HG03108 (cell line): ENCODE data around the gene HCFC1.
A peak's percentile ranks its signal among the peaks of the same experiment; 100 is the strongest.

ENCODE experiments used
- ATAC-seq: cut with Tn5 transposase; IDR thresholded peaks from one replicate; pipeline ENCODE4 v1.9.1; 2021; ENCODE audit warnings: moderate library complexity; ENCODE audit not compliant: unreplicated experiment

Gene HCFC1

GRCh38 chrX:153974726-153975286 lies 3.2 kb upstream of the HCFC1 start:
- no peak for ATAC-seq

GRCh38 chrX:153974003-153974725 lies 2.5 kb upstream of the HCFC1 start:
- no peak for ATAC-seq

GRCh38 chrX:153973127-153974002 lies 1.7 kb upstream of the HCFC1 start:
- no peak for ATAC-seq

GRCh38 chrX:153972368-153973126 lies 929 bp upstream of the HCFC1 start, which contains the start of gene TMEM187:
Gene TMEM187 (plus strand): TSS chrX:153972754. CDS start chrX:153982063, 9,309 bp downstream.
- peak; percentile 50 for ATAC-seq

GRCh38 chrX:153971124-153971449 lies 531 bp downstream of the HCFC1 start:
- ATAC-seq, result peak; percentile 32

DNA sequence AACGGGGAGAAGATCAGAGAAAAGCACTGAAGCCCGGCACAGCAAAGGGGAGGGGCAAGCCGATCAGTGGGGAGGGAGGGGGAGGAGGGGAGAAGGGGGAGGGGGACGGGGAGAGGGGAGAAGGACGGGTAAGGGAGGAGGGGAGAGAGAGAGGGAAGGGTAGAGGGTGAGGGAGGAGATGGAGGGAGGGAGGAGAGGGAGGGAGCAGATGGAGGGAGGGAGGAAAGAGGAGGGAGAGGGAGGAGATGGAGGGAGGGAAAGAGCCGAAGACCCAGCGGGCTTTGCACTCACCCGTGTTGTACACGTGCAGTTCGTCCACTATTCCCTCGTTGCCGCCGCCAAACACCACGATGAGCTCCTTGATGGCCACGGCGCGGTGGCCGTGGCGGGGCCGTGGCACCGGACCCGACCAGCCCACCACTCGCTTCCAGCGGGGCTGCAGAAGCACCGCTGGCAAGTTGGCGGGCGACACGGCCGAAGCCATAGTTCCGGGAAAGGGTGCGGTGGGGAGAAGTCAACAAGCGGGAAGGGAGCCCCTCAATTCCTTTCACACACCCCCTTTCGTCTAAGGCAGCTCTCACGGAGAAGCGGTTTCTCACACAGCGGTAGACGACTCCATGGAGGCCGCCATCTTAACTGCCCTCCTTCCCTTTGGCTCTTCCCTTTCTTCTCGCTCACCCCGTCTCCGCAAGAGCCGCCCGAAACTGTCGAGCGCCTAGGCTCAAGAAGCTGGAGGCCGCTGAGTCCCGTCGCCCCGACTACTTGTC lies 1.1 kb downstream of the HCFC1 start:
- peak; percentile 3 for ATAC-seq

DNA sequence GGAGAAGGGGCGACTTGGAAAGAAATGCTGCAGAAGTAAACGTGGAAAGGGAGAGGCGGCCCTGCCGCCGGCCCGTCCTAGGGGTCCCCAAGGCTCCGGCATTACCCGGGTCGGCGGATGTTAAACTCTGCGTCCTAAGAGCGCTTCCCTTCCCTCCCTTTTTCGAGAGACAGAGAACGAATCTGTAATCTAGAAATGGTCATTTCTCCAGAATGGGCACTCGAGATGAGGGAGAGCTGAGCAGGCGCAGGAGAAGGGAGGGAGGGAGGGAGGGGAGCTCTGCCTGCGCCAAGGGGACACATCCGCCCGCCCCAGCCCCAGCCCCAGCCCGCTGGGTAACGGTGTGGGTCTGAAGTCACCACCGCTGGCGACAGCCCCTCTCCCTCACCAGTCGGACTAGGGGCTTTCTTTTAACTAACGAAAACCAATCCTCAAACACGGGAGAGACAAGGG lies 1.7 kb downstream of the HCFC1 start:
- no peak for ATAC-seq

DNA sequence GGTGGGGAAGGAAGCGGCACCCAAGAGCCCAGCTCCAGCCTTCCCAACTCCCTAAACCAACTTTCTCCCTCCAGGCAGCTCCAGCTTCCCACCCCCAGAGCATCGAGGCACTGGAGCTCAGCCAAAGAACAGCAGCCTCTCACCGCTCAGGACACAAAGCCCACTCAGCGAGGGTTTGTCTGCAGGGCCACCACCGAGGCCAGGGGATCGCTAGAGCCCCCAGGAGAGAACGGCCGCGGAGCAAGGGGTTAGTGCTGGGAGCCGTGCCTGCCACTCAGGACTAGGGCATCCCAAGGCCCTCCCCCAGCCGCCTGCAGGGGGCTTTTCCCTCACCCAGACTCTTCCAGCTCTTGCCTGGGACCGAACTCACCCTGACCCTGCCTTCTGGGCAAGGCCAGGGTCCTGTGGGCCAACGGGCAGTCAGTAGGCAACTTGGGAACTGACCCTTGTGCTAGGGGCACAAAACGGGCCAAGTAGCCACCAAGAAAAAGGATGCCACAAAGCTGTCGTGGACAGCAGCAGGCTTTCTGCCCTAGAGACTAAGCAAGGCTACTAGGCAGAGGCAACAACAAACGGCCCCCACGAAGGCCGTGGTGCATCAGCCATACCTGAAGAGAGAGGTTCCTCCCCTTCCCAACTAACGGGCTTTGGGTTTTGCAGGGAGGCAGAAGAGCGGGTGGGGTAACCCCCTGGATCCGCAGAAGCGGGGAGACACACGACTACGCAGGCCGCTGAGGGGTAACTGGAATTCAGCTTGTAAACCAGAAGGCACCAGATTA lies 2.3 kb downstream of the HCFC1 start:
- no peak for ATAC-seq

GRCh38 chrX:153968754-153969124 lies 2.9 kb downstream of the HCFC1 start:
- no peak for ATAC-seq

- ATAC-seq, result no peak
Observed at GRCh38 chrX:153968255-153968654, 3.4 kb downstream of the HCFC1 start.

DNA sequence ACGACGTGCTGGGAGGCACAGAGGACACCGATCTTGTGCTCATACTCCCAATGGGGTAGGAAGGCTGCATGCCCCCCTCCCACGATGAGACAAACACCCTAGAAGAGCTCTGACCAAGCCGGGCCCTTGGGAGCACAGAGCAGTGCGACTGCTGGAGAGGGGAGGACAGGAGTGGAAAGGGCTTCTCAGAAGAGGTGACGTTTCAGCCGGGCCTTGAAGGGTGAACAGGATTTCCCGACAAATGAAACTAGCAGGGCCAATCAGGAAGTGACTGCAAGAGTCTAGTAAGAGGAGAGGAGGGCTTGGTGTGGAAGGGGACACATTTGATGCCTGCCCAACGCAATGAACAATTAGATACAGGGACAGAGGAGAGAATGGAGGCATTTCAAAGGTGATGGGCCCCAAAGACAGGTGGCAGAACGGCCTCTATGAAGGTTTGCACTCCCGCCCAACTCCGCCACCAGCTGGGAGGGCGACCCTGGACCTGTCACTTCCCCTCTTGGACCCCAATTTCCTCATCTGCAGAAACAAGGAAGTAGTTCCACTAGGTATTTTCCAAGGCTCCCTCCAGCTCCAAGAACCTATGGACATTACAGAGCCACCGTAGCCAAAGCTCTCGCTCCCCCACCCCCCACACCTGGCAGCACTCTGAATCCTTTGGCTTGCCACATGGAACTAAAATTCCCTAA lies 3.9 kb downstream of the HCFC1 start:
- no peak for ATAC-seq

GRCh38 chrX:153966841-153967535 lies 4.6 kb downstream of the HCFC1 start:
- ATAC-seq, result no peak

- no peak for ATAC-seq
Observed at GRCh38 chrX:153966283-153966688, 5.3 kb downstream of the HCFC1 start.

- ATAC-seq, result no peak
Observed at GRCh38 chrX:153965406-153965805, 6.2 kb downstream of the HCFC1 start.

DNA sequence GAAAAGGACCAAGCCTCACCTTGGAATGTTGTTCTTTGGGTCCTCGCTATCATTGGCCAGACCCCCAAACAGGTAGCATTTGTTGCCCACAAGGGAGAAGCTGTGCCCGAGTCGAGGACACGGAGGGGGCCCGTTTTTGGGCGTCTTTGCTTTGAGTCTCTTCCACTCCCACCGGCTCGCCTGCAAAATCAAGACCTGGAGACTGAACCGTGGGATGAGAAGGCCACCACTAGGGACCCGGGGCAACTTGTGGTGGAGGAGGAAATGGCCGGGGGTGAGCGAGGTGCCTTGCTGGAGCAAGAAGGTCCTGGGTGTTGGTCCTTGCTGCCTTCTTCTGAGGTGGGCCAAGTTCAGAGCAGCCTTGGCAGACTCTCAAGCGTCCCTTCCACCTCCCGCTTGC lies 7.5 kb downstream of the HCFC1 start:
- ATAC-seq, result no peak

GRCh38 chrX:153963546-153963945 lies 8.1 kb downstream of the HCFC1 start:
- ATAC-seq, result no peak

DNA sequence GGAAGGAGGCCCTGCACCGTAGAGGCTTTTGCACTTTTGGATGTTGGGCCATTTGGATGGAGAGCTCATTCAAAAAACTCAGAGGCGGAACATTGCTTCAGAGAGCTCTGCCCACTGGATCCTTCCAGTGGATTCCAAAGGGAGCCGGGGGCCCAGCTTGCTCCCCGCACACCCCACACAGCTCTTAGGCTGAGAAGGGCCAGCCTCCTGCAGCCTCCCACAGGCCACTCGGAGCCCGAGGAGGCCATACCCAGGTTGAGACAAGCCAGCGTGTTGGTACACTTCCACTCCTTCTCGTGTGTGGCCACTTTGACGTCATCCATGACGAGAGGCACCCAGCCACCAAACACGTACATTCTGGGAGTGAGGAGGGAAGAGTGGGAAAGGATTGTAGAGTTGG lies 10.3 kb downstream of the HCFC1 start:
- ATAC-seq, result no peak

DNA sequence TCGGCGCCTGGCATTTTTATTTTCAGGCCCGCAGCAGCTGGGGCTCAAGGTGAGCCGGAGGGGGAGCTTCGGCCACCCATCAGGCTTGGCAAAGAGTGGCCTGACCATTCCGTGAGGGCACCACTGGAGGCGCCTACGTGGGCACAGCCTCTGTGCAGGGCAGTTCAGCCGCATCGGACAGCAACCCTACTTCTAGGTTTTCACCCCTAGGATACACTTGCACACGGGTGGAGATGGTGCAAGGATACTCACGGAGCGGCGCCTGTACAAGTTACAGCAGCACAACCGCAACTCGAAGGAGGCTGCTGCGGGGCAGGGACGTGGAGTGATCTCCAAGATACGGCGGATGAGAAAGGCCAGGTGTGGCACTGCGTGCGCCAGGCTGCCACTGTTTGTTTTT lies 10.8 kb downstream of the HCFC1 start:
- no peak for ATAC-seq
